ENCODE measurements around the gene COPE.

Gene COPE

GRCh38 chr19:18878058-18878797 is 41.0 kb downstream of the COPE start:
- H3K27ac ChIP-seq (ENCODE audit: insufficient read depth, low read length, poor library complexity, severe bottlenecking) = no peak overlapping the region
- H3K4me3 ChIP-seq (ENCODE audit: insufficient read depth, low read depth, low read length, poor library complexity, severe bottlenecking) = no peak overlapping the region
- no peaks in the 10 kb centered on the region for H3K27me3 ChIP-seq (replicated peaks; ENCODE audit: control insufficient read depth, insufficient read depth, low read length, poor library complexity, severe bottlenecking)
- H3K36me3 ChIP-seq (ENCODE audit: control insufficient read depth, insufficient read depth, low read length) = no peaks in the 10 kb centered on the region
- no peaks in the 10 kb centered on the region for H3K9me3 ChIP-seq (ENCODE audit: control insufficient read depth, low read length)
- no peak for DNase-seq
- H3K4me1 ChIP-seq (ENCODE audit: control insufficient read depth, insufficient read depth, low read length, poor library complexity, severe bottlenecking) = no peaks in the 10 kb centered on the region

- no peak for DNase-seq
- H3K36me3 ChIP-seq (ENCODE audit: control insufficient read depth, insufficient read depth, low read length) = no peaks in the 10 kb centered on the region
- no peaks in the 10 kb centered on the region for H3K27me3 ChIP-seq (replicated peaks; ENCODE audit: control insufficient read depth, insufficient read depth, low read length, poor library complexity, severe bottlenecking)
- H3K4me3 ChIP-seq (ENCODE audit: insufficient read depth, low read depth, low read length, poor library complexity, severe bottlenecking) = no peak overlapping the region
- H3K9me3 ChIP-seq (ENCODE audit: control insufficient read depth, low read length) = no peaks in the 10 kb centered on the region
- no peak overlapping the region for H3K27ac ChIP-seq (ENCODE audit: insufficient read depth, low read length, poor library complexity, severe bottlenecking)
- no peaks in the 10 kb centered on the region for H3K4me1 ChIP-seq (ENCODE audit: control insufficient read depth, insufficient read depth, low read length, poor library complexity, severe bottlenecking)
Observed at GRCh38 chr19:18876865-18877264, 42.3 kb downstream of the COPE start.

GRCh38 chr19:18875726-18876125 is 43.5 kb downstream of the COPE start:
- Histone ChIP-seq H3K4me1 (ENCODE audit: control insufficient read depth, insufficient read depth, low read length, poor library complexity, severe bottlenecking) (peaks cover 1% of the 10 kb centered on the region), H3K27me3 (replicated peaks; ENCODE audit: control insufficient read depth, insufficient read depth, low read length, poor library complexity, severe bottlenecking) (no peaks in the 10 kb centered on the region), H3K9me3 (ENCODE audit: control insufficient read depth, low read length) (no peaks in the 10 kb centered on the region), H3K36me3 (ENCODE audit: control insufficient read depth, insufficient read depth, low read length) (no peaks in the 10 kb centered on the region), H3K27ac (ENCODE audit: insufficient read depth, low read length, poor library complexity, severe bottlenecking) (no peak overlapping the region), H3K4me3 (ENCODE audit: insufficient read depth, low read depth, low read length, poor library complexity, severe bottlenecking) (no peak overlapping the region)
- no peak for DNase-seq

GRCh38 chr19:18871543-18871942 is 47.6 kb downstream of the COPE start:
- Histone ChIP-seq H3K27me3 (replicated peaks; ENCODE audit: control insufficient read depth, insufficient read depth, low read length, poor library complexity, severe bottlenecking) (peaks cover 3% of the 10 kb centered on the region), H3K9me3 (ENCODE audit: control insufficient read depth, low read length) (no peaks in the 10 kb centered on the region), H3K36me3 (ENCODE audit: control insufficient read depth, insufficient read depth, low read length) (peaks cover 18% of the 10 kb centered on the region), H3K4me1 (ENCODE audit: control insufficient read depth, insufficient read depth, low read length, poor library complexity, severe bottlenecking) (peaks cover 11% of the 10 kb centered on the region), H3K4me3 (ENCODE audit: insufficient read depth, low read depth, low read length, poor library complexity, severe bottlenecking) (no peak overlapping the region), H3K27ac (ENCODE audit: insufficient read depth, low read length, poor library complexity, severe bottlenecking) (no peak overlapping the region)
- DNase-seq = no peak

GRCh38 chr19:18870531-18871172 is 48.5 kb downstream of the COPE start:
- Histone ChIP-seq H3K9me3 (ENCODE audit: control insufficient read depth, low read length) (no peaks in the 10 kb centered on the region), H3K36me3 (ENCODE audit: control insufficient read depth, insufficient read depth, low read length) (peaks cover 25% of the 10 kb centered on the region), H3K4me3 (ENCODE audit: insufficient read depth, low read depth, low read length, poor library complexity, severe bottlenecking) (no peak overlapping the region), H3K27me3 (replicated peaks; ENCODE audit: control insufficient read depth, insufficient read depth, low read length, poor library complexity, severe bottlenecking) (peaks cover 3% of the 10 kb centered on the region), H3K27ac (ENCODE audit: insufficient read depth, low read length, poor library complexity, severe bottlenecking) (no peak overlapping the region), H3K4me1 (ENCODE audit: control insufficient read depth, insufficient read depth, low read length, poor library complexity, severe bottlenecking) (peaks cover 11% of the 10 kb centered on the region)
- DNase-seq = no peak

GRCh38 chr19:18869781-18870530 is 49.2 kb downstream of the COPE start:
- Histone ChIP-seq H3K27me3 (replicated peaks; ENCODE audit: control insufficient read depth, insufficient read depth, low read length, poor library complexity, severe bottlenecking) (peaks cover 3% of the 10 kb centered on the region), H3K4me3 (ENCODE audit: insufficient read depth, low read depth, low read length, poor library complexity, severe bottlenecking) (no peak overlapping the region), H3K9me3 (ENCODE audit: control insufficient read depth, low read length) (no peaks in the 10 kb centered on the region), H3K4me1 (ENCODE audit: control insufficient read depth, insufficient read depth, low read length, poor library complexity, severe bottlenecking) (peaks cover 11% of the 10 kb centered on the region), H3K36me3 (ENCODE audit: control insufficient read depth, insufficient read depth, low read length) (peaks cover 32% of the 10 kb centered on the region), H3K27ac (ENCODE audit: insufficient read depth, low read length, poor library complexity, severe bottlenecking) (no peak overlapping the region)
- no peak for DNase-seq

GRCh38 chr19:18869023-18869618 is 50.1 kb downstream of the COPE start:
- Histone ChIP-seq H3K36me3 (ENCODE audit: control insufficient read depth, insufficient read depth, low read length) (peaks cover 40% of the 10 kb centered on the region), H3K27me3 (replicated peaks; ENCODE audit: control insufficient read depth, insufficient read depth, low read length, poor library complexity, severe bottlenecking) (peaks cover 3% of the 10 kb centered on the region), H3K4me3 (ENCODE audit: insufficient read depth, low read depth, low read length, poor library complexity, severe bottlenecking) (no peak overlapping the region), H3K27ac (ENCODE audit: insufficient read depth, low read length, poor library complexity, severe bottlenecking) (no peak overlapping the region), H3K4me1 (ENCODE audit: control insufficient read depth, insufficient read depth, low read length, poor library complexity, severe bottlenecking) (peaks cover 11% of the 10 kb centered on the region), H3K9me3 (ENCODE audit: control insufficient read depth, low read length) (no peaks in the 10 kb centered on the region)
- DNase-seq = no peak

GRCh38 chr19:18868380-18869022 is 50.7 kb downstream of the COPE start:
- Histone ChIP-seq H3K36me3 (ENCODE audit: control insufficient read depth, insufficient read depth, low read length) (peaks cover 46% of the 10 kb centered on the region), H3K27ac (ENCODE audit: insufficient read depth, low read length, poor library complexity, severe bottlenecking) (no peak overlapping the region), H3K9me3 (ENCODE audit: control insufficient read depth, low read length) (no peaks in the 10 kb centered on the region), H3K4me1 (ENCODE audit: control insufficient read depth, insufficient read depth, low read length, poor library complexity, severe bottlenecking) (peaks cover 11% of the 10 kb centered on the region), H3K27me3 (replicated peaks; ENCODE audit: control insufficient read depth, insufficient read depth, low read length, poor library complexity, severe bottlenecking) (peaks cover 3% of the 10 kb centered on the region), H3K4me3 (ENCODE audit: insufficient read depth, low read depth, low read length, poor library complexity, severe bottlenecking) (no peak overlapping the region)
- no peak for DNase-seq

GRCh38 chr19:18867751-18868150 is 51.4 kb downstream of the COPE start:
- Histone ChIP-seq H3K4me3 (ENCODE audit: insufficient read depth, low read depth, low read length, poor library complexity, severe bottlenecking) (no peak overlapping the region), H3K27ac (ENCODE audit: insufficient read depth, low read length, poor library complexity, severe bottlenecking) (no peak overlapping the region), H3K27me3 (replicated peaks; ENCODE audit: control insufficient read depth, insufficient read depth, low read length, poor library complexity, severe bottlenecking) (peaks cover 3% of the 10 kb centered on the region), H3K4me1 (ENCODE audit: control insufficient read depth, insufficient read depth, low read length, poor library complexity, severe bottlenecking) (peaks cover 11% of the 10 kb centered on the region), H3K9me3 (ENCODE audit: control insufficient read depth, low read length) (no peaks in the 10 kb centered on the region), H3K36me3 (ENCODE audit: control insufficient read depth, insufficient read depth, low read length) (peaks cover 54% of the 10 kb centered on the region)
- no peak for DNase-seq

Data from effector memory CD4-positive, alpha-beta T cell (primary cell).